GM18520 (cell line): ENCODE results near the gene STAB2.

Source experiments
- ATAC-seq: cut with Tn5 transposase; IDR thresholded peaks from one replicate; pipeline ENCODE4 v1.9.1; 2021; ENCODE audit not compliant: unreplicated experiment

Gene STAB2

DNA sequence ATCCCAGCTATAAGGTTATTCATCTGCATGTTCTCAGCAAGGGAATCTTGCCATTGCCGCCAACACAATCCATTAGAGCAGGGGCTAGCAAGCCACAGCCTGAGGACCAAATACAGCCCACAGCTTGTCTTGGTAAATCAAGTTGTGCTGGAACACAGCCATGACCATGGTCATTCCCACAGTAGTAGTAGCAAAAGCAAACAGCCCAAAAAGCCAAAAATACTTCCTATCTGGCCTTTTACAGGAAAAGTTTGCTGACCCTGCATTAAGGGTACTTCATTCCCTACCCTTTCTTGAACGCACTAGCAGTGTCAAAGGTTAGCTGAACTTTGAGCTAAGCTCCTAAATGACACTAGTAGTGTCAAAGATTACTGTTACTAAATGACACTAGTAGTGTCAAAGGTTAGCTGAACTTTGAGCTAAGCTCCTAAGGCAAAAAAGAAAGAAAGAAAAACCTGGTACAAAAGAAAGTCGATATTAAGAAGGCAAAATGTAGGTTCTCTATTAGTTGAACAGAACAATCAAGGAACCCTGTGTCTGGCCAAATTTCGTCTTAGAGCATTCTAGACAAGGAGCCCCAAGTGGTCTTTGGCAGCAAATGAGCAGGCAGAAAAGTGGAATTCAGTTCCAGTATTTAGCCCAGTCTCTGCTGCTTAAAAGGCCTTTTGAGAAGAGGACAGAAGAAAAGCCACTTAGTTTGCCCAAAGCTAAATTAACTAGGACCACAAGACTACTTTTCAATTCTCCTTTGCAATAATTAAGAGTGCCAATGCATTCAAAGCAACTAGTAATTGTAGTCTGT lies 186.2 kb downstream of the STAB2 start:
- ATAC-seq = no peak

DNA sequence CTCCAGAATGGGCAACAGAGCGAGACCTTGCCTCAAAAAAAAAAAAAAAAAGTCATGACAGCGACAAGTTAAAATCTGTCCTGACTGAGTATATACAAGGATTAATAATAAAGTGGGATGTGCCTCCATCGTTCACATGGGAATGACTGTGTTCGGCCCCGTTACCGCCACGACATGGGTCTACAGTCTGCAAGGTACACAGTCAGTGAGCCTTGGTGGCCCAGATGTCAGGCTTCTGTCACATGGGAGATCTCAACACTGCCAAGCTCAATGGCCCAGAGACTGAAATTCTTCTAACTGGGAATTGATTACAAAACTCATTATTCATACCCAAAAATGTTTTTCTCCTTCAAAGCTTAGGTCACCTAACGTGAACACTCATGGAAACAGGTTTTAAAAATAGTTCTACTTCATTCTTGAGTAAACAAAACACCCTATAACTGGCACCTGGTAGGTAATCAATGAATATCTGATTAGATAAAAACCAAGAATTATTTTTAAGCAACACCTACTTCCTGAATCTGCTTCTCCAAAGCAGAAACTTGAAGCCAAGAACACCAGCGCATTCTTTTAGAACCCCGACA lies 188.0 kb downstream of the STAB2 start:
- no peak for ATAC-seq

DNA sequence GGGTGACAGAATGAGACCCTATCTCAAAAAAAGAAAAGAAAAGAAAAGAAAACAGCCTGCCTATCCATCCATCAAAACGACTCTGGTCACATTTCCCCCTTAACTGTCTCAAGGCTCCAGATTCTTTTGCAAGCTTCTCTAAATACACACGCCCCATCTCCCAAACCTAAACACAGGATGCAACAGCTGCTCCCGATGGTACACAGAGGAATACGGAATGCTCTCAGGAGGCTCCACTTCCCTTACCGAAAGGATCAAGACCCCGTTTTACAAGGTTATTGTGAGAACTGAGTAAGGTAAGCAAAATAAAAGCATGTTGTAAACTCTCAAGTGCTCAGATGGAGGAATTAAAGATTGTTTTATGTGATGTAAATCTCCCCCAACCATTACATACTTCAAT lies 191.7 kb downstream of the STAB2 start:
- ATAC-seq = no peak

DNA sequence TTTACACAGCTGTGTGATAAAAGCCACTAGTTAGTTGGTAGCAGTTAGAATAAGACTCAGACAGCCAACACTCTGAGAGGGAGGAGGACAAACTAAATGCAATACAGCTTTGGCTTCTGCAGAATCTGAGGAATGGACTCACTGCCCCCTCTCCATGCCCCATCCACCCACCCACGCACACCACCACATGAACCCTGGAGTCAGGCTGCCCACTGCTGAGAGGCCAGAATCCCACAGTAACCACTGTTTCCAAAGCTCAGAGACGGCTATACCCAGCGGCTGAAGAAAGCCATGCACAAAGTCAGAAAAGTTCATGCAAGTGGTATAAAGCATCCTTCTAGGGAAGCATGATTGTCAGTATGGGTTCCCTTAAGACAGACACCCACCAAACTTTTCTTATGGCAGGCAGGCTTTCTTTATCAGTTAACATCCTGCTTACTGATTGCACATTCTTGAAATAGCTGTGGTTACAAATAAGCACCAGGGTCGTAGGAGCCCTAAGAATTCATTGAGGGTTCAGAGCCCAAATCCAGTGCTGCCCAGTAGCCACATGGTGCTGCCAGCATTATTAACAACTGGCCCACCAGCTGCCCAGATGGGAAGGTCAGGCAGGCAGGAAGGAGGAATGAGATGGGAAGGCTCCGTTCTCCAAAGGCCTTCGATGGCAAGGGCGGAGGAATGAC lies 192.5 kb downstream of the STAB2 start:
- ATAC-seq = no peak

DNA sequence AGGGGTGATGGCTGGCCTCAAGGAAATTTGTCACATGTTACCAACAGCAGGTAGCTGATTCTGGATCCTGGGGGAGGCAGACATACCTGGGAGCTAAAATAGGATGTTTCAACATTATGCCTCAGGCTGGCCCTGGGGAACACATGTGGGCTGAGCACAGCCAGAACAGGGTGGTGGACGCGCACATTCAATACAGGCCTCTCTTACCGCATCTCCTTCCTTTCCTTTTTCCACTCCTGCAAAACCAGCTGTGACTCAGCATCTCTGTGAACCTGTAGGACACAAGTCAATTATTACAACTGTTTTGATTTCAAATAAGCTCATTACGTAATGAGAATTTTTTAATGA lies 193.0 kb downstream of the STAB2 start:
- no peak for ATAC-seq

DNA sequence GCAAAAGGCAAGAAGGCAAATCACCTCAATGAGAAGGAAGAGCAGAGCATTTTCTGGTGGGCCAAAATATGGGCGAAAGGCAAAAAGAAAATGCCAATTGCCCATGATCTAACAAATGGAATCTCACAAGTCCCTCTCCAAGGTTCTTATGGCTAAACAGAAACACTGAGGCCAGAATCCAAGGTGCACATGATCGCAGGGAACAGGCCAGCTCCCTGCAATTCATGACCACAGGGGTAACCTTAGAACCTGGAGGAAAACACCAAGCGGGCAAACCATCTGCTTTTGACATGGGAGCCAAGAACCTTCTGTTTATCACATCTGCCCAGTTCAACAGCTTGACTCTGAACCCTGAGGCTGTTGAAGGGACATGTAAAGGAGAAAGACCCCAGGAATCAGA lies 193.9 kb downstream of the STAB2 start:
- no peak for ATAC-seq

DNA sequence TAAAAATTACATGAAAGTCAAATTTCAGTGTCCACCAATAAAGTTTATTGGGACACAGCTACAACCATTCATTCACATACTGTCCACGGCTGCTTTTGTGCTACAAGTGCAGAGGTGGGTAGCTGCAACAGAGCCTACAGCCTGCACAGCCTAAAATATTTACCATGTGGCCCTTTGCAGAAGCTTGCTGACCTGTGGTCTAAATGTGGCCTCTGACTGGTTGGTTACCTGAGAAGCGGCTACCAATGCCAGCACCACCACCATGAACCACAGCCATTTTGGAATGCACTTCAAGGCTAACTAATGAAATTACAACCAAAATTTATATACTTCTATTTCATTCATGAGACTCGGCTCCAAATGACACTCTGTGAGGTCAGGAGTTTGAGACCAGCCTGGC lies 195.3 kb downstream of the STAB2 start:
- ATAC-seq = no peak

DNA sequence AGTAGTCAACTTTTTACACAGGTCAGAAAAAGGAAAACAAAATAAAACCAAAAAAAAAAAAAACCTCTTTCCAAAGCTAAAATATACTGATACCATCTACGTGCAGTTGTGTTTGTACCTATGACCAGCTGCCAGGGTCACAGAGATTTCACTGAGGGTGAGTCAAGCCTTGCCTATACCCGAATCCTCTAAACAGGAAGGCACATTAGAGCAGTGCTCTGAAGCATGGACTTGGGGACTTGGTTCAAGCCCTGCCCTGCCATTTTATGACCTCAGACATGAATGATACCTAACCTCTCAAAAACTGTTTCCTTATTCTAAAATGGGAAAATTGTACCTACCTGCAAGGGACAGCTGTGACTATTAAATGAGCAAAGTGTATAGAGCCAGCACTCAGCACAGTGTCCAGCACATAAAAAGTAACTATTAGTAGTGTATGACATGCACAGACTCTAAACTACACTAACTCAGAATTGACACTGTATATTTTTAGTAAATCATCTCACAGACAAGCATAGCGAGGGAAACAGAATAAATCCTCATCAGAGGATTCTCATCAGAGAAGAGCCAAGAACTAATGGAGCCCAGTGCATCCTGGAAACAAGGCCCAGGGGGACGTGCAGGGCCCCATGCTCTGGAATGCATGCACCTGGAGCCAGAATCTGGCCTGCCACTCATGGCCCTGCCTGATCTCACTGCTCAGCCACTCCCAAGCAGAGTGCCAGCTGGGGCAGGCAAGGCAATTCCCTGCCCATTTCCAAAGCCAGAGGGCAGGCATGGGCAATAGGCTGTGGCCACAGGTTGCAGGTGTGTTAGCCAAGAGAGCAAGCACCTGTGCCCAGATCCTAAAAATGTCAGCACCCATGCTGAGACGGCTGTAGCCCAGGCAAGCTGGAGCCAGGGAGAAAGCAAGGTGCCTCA lies 196.9 kb downstream of the STAB2 start:
- ATAC-seq = no peak

GRCh38 chr12:103785243-103786031 lies 198.4 kb downstream of the STAB2 start:
- no peak for ATAC-seq

- ATAC-seq = no peak
Observed at GRCh38 chr12:103786201-103786600, 199.1 kb downstream of the STAB2 start.

DNA sequence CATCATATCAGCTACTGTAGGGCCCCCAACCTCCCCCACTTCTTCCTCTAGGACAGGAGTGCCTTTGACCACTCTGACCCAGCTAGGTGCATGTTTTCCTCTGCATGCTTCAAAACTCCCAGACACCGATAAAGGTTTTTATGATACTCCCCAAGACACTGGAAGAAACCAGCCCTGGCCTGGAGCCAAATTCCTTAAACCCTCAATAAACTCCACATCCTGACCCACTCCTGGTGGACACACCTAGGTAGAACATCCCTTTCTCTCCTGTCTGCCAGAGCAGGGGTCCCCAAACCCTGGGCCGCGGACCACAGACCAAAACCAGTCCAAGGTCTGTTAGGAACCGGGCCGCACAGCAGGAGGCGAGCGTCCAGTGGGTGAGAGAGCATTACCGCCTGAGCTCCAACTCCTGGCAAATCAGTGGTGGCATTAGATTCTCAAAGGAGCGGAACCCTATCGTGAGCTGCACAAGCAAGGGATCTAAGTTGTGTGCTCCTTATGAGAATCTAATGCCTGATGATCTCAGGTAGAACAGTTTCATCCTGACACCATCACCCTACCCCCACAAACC lies 204.4 kb downstream of the STAB2 start:
- no peak for ATAC-seq

DNA sequence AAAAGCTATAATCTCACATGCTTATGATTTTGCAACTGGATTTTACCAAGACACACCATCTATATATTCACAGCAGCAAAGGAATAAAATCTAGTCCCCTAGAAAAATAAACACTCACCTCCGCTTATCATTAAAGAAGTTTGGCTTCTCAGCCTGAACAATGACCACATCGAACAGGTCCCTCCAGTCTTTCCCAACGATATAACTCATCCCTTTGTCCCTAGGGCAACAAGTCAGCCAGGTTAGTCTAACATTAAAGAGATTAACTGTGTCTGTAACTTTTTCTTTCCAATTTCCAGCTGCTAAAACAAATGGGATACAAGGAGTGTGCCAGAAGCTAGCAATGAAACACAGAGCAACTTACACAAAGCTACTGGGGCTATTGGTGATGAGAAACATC lies 206.0 kb downstream of the STAB2 start:
- no peak for ATAC-seq

DNA sequence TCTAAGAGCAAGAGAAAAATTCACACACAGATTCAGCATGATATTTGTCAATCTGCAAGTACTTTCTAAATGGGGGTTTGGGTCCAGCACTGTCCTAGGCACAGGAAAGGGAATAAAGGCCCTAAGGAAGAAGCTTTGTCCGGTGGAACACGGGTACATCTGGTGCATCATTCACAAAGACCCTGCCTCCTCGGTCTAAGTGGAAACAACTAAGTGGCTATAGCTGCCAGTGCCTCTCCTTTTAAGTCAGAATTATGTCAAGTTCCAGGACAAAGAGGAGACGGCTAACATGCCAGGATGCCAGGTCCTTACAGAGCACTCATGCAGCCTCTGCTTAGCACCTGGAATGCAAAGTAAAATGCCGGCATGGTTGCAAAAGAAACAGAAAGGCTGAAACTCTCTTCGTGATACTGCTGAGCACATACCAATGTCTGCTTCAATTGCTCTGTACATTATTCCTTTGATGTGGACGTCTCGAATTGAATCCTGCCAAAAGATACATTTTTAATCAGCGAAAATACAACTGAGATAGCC lies 206.5 kb downstream of the STAB2 start:
- no peak for ATAC-seq

DNA sequence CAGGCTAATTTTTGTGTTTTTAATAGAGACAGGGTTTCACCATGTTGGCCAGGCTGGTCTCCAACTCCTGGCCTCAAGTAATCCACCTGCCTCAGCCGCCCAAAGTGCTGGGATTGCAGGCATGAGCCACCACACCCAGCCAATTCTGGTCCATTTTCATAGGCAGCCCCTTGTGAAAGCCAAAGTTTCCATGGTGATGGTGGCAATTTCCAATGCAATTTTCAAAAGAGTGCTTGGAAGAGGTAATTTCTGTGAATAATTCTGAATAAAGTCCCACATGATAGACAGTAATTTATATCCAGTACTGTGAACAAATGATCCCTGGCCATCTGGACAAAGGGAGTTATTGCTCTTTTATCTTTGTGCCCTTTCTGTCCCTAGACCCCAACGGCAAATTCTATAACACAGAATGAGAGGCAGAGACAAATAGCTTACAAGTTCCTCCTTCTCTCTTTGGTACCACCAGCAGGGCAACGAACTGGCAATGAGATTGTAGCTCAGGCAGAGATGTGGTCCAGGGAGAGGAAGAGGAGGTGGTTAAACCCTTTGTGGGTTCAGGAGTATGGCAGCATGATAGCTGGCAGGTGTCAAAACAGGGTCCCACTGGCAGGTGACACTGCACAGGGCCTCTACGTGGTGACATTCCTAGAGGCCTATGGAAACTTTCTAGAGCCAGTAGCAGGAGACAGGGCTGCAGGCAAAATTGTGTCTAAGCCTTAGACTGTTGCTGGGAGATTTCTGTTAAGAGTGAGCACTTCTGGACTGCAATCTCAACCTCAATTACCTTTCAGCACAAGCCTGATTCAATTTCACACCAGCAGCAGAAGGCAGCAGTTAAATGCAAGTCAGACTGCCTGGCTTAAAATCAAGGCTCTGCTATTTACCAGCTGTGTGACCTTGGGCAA lies 207.5 kb downstream of the STAB2 start:
- ATAC-seq = no peak

GRCh38 chr12:103798586-103798985 lies 211.5 kb downstream of the STAB2 start:
- ATAC-seq = no peak

DNA sequence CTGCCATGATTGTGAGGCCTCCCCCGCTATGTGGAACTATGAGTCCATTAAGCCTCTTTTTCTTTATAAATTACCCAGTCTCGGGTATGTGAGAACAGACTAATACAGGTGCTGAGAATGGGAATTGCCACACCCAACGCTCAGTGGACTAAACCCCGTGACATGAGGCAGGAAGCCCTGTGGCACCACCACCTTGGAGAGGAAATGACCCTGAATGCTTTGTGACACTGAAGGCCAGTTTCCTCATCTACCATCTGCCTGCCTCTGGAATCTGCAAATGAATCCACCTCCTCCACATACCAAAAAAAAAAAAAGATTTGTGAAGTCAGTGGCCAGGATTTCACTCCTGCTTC lies 212.4 kb downstream of the STAB2 start:
- no peak for ATAC-seq

GRCh38 chr12:103799857-103800771 lies 213.0 kb downstream of the STAB2 start:
- no peak for ATAC-seq
